GM23338 (cell line): ENCODE results near the gene TMTC4.

Source experiments
- CREB1 ChIP-seq: fragments of 250-450 bp; sonication (Bioruptor Pico); IDR thresholded peaks from 2 replicates; pipeline ENCODE4 v1.5.0; 2020; ENCODE audit warnings: low read depth, mild to moderate bottlenecking, moderate library complexity
- CTCF ChIP-seq, 2 experiments: fragments of 200-600 bp in 1 of 2; sonication (generic) in 1 of 2; conservative IDR thresholded peaks; 2 replicates each; pipeline versions ENCODE4 v1.5.1 to v1.6.1; 2016 to 2017; ENCODE audit warnings: antibody characterized with exemption in 2 of 2, low read depth in 2 of 2, mild to moderate bottlenecking in 2 of 2, moderate library complexity in 1 of 2
- EZH2 ChIP-seq: fragments of 200-600 bp; sonication (generic); IDR thresholded peaks from one replicate; pipeline ENCODE4 v1.8.0; 2017; ENCODE audit warnings: antibody characterized with exemption, mild to moderate bottlenecking, low read depth; ENCODE audit not compliant: unreplicated experiment
- POLR2AphosphoS5 ChIP-seq: IDR thresholded peaks from 2 replicates; pipeline ENCODE4 v1.6.1; 2016; ENCODE audit warnings: antibody characterized with exemption, low read depth
- REST ChIP-seq: IDR thresholded peaks from one replicate; pipeline ENCODE4 v1.6.1; 2018; ENCODE audit warnings: antibody characterized with exemption; ENCODE audit not compliant: unreplicated experiment

- no peak for TF ChIP-seq POLR2AphosphoS5
- no peak for TF ChIP-seq REST
- no peak for TF ChIP-seq CTCF (conservative IDR thresholded peaks at IDR 0.05; ENCODE audit: low read depth in 2 of 2)
- TF ChIP-seq EZH2 = no peak
- no peak for TF ChIP-seq CREB1 (CRISPR knock-in tag)
Observed at GRCh38 chr13:100668408-100668807, 6.2 kb downstream of the TMTC4 start.
